ENCODE data around the gene ZMYM3.
"Not testable (repeated sequence)": the region's sequence is repeated elsewhere in the genome, so short reads cannot be mapped to it uniquely, and the experiment has no call there.

Gene ZMYM3

GRCh38 chrX:71254092-71254963, at the start of gene ZMYM3:
Gene ZMYM3, minus strand, starts transcription at chrX:71254140. Its CDS starts 885 bp downstream, at chrX:71253255.
- H3K27me3 ChIP-seq (ENCODE audit: control insufficient read depth, low read length), result no peaks in the 10 kb centered on the region
- no peaks in the 10 kb centered on the region for H3F3A ChIP-seq (ENCODE audit: control insufficient read depth, insufficient read depth)
- peaks cover 23% of the 10 kb centered on the region for H3K4me1 ChIP-seq (ENCODE audit: control insufficient read depth, low read length)
- H3K27ac ChIP-seq (ENCODE audit: low read depth, low read length), result peak within 1 kb of the TSS; percentile 77
- H3K9me2 ChIP-seq (replicated peaks; ENCODE audit: control insufficient read depth, low read length), result no peaks in the 10 kb centered on the region
- H3K36me3 ChIP-seq (ENCODE audit: control insufficient read depth, low read length), result peaks cover 19% of the 10 kb centered on the region
- no peak for TF ChIP-seq EZH2phosphoT487 (IDR thresholded peaks at IDR 0.05; ENCODE audit: borderline replicate concordance, low read length)
- no peak for TF ChIP-seq CTCF (IDR thresholded peaks at IDR 0.05; ENCODE audit: low read depth, low read length, poor library complexity, severe bottlenecking)
- no peaks in the 10 kb centered on the region for H4K20me1 ChIP-seq (ENCODE audit: control insufficient read depth, insufficient read depth, low read depth, low read length)
- no peaks in the 10 kb centered on the region for H3K9me3 ChIP-seq (ENCODE audit: control insufficient read depth, insufficient read depth, low read length)
- peaks cover 17% of the 10 kb centered on the region for H3K79me2 ChIP-seq (ENCODE audit: control insufficient read depth, low read length)
- H3K4me2 ChIP-seq (ENCODE audit: low read length), result peak within 1 kb of the TSS; percentile 78
- peak within 1 kb of the TSS; percentile 92 for H3K4me3 ChIP-seq (ENCODE audit: low read length)

GRCh38 chrX:71302461-71303213, 48.7 kb upstream of the ZMYM3 start:
- Histone ChIP-seq H3K27ac (ENCODE audit: low read depth, low read length) (no peak overlapping the region), H3K4me3 (ENCODE audit: low read length) (no peak overlapping the region), H3K36me3 (ENCODE audit: control insufficient read depth, low read length) (peaks cover 67% of the 10 kb centered on the region), H3K9me2 (replicated peaks; ENCODE audit: control insufficient read depth, low read length) (no peaks in the 10 kb centered on the region), H3K79me2 (ENCODE audit: control insufficient read depth, low read length) (no peaks in the 10 kb centered on the region), H3K27me3 (ENCODE audit: control insufficient read depth, low read length) (no peaks in the 10 kb centered on the region), H3K4me2 (ENCODE audit: low read length) (no peak overlapping the region), H3F3A (ENCODE audit: control insufficient read depth, insufficient read depth) (0 out of 2 replicates have a peak, but pooled peaks cover 3% of the 10 kb centered on the region), H4K20me1 (ENCODE audit: control insufficient read depth, insufficient read depth, low read depth, low read length) (no peaks in the 10 kb centered on the region), H3K4me1 (ENCODE audit: control insufficient read depth, low read length) (no peaks in the 10 kb centered on the region), H3K9me3 (ENCODE audit: control insufficient read depth, insufficient read depth, low read length) (no peaks in the 10 kb centered on the region)
- no peak for TF ChIP-seq EZH2phosphoT487 (IDR thresholded peaks at IDR 0.05; ENCODE audit: borderline replicate concordance, low read length)
- no peak for TF ChIP-seq CTCF (IDR thresholded peaks at IDR 0.05; ENCODE audit: low read depth, low read length, poor library complexity, severe bottlenecking)

- TF ChIP-seq CTCF (IDR thresholded peaks at IDR 0.05; ENCODE audit: low read depth, low read length, poor library complexity, severe bottlenecking) (no peak), EZH2phosphoT487 (IDR thresholded peaks at IDR 0.05; ENCODE audit: borderline replicate concordance, low read length) (no peak)
- Histone ChIP-seq H4K20me1 (ENCODE audit: control insufficient read depth, insufficient read depth, low read depth, low read length) (no peaks in the 10 kb centered on the region), H3K27ac (ENCODE audit: low read depth, low read length) (no peak within 1 kb of the TSS), H3K27me3 (ENCODE audit: control insufficient read depth, low read length) (no peaks in the 10 kb centered on the region), H3K79me2 (ENCODE audit: control insufficient read depth, low read length) (no peaks in the 10 kb centered on the region), H3K4me1 (ENCODE audit: control insufficient read depth, low read length) (no peaks in the 10 kb centered on the region), H3K4me3 (ENCODE audit: low read length) (no peak within 1 kb of the TSS), H3F3A (ENCODE audit: control insufficient read depth, insufficient read depth) (0 out of 2 replicates have a peak, but pooled peaks cover 3% of the 10 kb centered on the region), H3K4me2 (ENCODE audit: low read length) (no peak within 1 kb of the TSS), H3K9me2 (replicated peaks; ENCODE audit: control insufficient read depth, low read length) (no peaks in the 10 kb centered on the region), H3K9me3 (ENCODE audit: control insufficient read depth, insufficient read depth, low read length) (no peaks in the 10 kb centered on the region), H3K36me3 (ENCODE audit: control insufficient read depth, low read length) (peaks cover 79% of the 10 kb centered on the region)
Observed at GRCh38 chrX:71301195-71301924, 47.4 kb upstream of the ZMYM3 start, which contains the start of gene ITGB1BP2. Gene ITGB1BP2, plus strand, starts transcription at chrX:71301750. Its CDS starts 57 bp downstream, at chrX:71301807.

- not testable (repeated sequence) for H3K27me3 ChIP-seq (ENCODE audit: control insufficient read depth, low read length); H3K4me3 ChIP-seq (ENCODE audit: low read length); H4K20me1 ChIP-seq (ENCODE audit: control insufficient read depth, insufficient read depth, low read depth, low read length); H3F3A ChIP-seq (ENCODE audit: control insufficient read depth, insufficient read depth); H3K4me2 ChIP-seq (ENCODE audit: low read length); H3K9me2 ChIP-seq (replicated peaks; ENCODE audit: control insufficient read depth, low read length); H3K27ac ChIP-seq (ENCODE audit: low read depth, low read length); H3K79me2 ChIP-seq (ENCODE audit: control insufficient read depth, low read length); H3K9me3 ChIP-seq (ENCODE audit: control insufficient read depth, insufficient read depth, low read length); H3K4me1 ChIP-seq (ENCODE audit: control insufficient read depth, low read length)
- H3K36me3 ChIP-seq (ENCODE audit: control insufficient read depth, low read length), result peaks cover 88% of the 10 kb centered on the region
Observed at GRCh38 chrX:71300495-71300894, 46.6 kb upstream of the ZMYM3 start.

- not testable (repeated sequence) for H3F3A ChIP-seq (ENCODE audit: control insufficient read depth, insufficient read depth); H3K4me2 ChIP-seq (ENCODE audit: low read length); H3K27ac ChIP-seq (ENCODE audit: low read depth, low read length); H3K4me3 ChIP-seq (ENCODE audit: low read length); H3K9me2 ChIP-seq (replicated peaks; ENCODE audit: control insufficient read depth, low read length); H3K4me1 ChIP-seq (ENCODE audit: control insufficient read depth, low read length); H4K20me1 ChIP-seq (ENCODE audit: control insufficient read depth, insufficient read depth, low read depth, low read length); H3K79me2 ChIP-seq (ENCODE audit: control insufficient read depth, low read length); H3K9me3 ChIP-seq (ENCODE audit: control insufficient read depth, insufficient read depth, low read length); H3K27me3 ChIP-seq (ENCODE audit: control insufficient read depth, low read length)
- peaks cover 85% of the 10 kb centered on the region for H3K36me3 ChIP-seq (ENCODE audit: control insufficient read depth, low read length)
Observed at GRCh38 chrX:71300064-71300463, 46.1 kb upstream of the ZMYM3 start.
